ENCODE data around the gene GALNT2.

Gene GALNT2

DNA sequence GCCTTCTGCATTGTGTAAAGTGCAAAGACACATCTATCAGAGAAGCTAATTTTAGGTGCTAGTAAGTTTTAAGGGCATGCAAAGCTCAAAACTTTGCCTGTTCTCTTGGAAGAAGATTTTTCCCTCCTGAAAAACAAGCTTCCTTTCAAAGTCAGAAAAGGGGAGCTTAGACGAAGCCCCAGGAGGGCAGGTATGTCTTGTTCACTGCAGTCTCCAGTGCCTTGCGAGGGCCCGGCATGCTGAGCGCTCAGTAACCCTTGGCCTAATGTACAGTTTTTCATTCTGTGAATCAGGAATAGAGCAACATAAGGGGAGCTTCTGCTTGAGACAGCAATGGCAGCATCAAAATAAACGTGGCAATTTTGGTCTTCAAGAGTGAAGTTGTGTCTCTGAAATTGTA, 35.0 kb downstream of the GALNT2 start:
- TF ChIP-seq, protein P1, sequence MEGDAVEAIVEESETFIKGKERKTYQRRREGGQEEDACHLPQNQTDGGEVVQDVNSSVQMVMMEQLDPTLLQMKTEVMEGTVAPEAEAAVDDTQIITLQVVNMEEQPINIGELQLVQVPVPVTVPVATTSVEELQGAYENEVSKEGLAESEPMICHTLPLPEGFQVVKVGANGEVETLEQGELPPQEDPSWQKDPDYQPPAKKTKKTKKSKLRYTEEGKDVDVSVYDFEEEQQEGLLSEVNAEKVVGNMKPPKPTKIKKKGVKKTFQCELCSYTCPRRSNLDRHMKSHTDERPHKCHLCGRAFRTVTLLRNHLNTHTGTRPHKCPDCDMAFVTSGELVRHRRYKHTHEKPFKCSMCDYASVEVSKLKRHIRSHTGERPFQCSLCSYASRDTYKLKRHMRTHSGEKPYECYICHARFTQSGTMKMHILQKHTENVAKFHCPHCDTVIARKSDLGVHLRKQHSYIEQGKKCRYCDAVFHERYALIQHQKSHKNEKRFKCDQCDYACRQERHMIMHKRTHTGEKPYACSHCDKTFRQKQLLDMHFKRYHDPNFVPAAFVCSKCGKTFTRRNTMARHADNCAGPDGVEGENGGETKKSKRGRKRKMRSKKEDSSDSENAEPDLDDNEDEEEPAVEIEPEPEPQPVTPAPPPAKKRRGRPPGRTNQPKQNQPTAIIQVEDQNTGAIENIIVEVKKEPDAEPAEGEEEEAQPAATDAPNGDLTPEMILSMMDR (IDR thresholded peaks at IDR 0.05; ENCODE audit: low read depth, low read length): no peak
- Histone ChIP-seq H3K36me3 (peaks cover 3% of the 10 kb centered on the region; the same call in 1 of the 2 replicates), H3K27me3 (ENCODE audit: insufficient read depth, low read depth, severe bottlenecking) (no peaks in the 10 kb centered on the region), H3K27ac (no peak overlapping the region), H3K9me3 (ENCODE audit: severe bottlenecking) (no peaks in the 10 kb centered on the region), H3K4me3 (ENCODE audit: low read depth, low read length) (no peak overlapping the region)
- no peak for DNase-seq

DNA sequence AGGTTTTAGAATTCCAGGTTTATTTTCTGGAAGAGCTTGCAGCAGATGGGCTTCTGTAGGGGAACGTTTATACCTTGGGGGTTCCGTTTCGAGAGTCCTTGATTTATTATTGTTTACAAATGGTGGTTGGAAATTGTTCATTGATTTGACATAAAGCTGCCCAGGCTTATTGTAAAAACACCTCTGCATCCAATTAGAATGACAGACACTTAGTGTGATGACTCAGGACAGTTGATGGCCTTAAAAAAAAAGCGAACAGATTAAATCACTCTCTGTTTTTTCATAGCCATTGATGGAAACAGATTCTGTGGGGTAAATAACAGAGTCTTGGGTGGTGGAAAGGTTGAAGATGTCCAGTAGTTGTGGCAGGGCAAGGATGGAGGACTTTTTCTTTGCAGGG, 35.4 kb downstream of the GALNT2 start:
- DNase-seq: no peak
- H3K36me3 ChIP-seq: no peaks in the 10 kb centered on the region
- H3K9me3 ChIP-seq (ENCODE audit: severe bottlenecking): no peaks in the 10 kb centered on the region
- no peak overlapping the region for H3K4me3 ChIP-seq (ENCODE audit: low read depth, low read length)
- no peaks in the 10 kb centered on the region for H3K27me3 ChIP-seq (ENCODE audit: insufficient read depth, low read depth, severe bottlenecking)
- TF ChIP-seq, protein P1 (IDR thresholded peaks at IDR 0.05; ENCODE audit: low read depth, low read length): no peak
- no peak overlapping the region for H3K27ac ChIP-seq

DNA sequence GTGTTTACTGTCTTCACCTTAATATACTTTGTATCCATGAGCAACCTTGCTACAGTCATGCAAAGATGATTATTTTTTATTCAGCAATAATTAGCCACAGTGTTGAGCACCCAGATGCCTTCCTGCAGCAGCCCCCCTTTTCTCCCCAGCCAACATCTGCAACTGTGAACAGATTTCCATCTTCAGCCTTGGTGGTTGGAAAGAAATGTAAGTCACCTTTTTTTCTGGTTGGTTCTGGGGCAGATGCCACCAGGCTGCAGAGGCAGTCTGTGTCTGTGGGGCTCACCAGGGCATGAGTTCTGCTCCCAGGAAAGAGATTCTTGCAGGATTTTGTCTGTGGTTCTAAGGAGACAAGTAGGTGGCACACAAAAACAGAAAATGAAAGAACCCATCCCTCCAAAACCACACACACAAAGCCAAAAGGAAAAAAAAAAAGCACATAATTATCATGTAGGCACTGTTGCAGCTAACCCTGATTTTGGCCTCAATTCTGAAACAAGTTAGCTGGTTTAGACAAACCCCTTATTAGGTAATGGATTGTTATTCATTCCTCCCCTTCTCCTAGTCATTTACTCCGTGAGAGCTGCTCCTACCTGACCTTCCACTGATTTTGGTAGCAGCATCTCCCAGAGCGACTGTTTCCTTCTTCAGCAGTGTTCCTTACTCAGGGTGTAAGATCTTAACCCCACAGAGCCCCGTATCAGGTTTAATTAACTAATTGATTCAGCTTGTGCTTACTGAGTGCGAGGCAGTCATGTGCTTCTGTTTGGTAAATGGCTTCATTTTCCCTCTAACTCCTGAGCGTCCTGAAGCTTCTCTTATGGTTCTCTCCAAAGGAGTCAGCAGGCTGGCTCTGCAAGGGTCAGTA, 36.5 kb downstream of the GALNT2 start:
- TF ChIP-seq, protein P1 (IDR thresholded peaks at IDR 0.05; ENCODE audit: low read depth, low read length): no peak
- Histone ChIP-seq H3K4me3 (ENCODE audit: low read depth, low read length) (no peak overlapping the region), H3K27ac (no peak overlapping the region), H3K27me3 (ENCODE audit: insufficient read depth, low read depth, severe bottlenecking) (no peaks in the 10 kb centered on the region), H3K9me3 (ENCODE audit: severe bottlenecking) (no peaks in the 10 kb centered on the region), H3K36me3 (no peaks in the 10 kb centered on the region)
- DNase-seq: no peak

DNA sequence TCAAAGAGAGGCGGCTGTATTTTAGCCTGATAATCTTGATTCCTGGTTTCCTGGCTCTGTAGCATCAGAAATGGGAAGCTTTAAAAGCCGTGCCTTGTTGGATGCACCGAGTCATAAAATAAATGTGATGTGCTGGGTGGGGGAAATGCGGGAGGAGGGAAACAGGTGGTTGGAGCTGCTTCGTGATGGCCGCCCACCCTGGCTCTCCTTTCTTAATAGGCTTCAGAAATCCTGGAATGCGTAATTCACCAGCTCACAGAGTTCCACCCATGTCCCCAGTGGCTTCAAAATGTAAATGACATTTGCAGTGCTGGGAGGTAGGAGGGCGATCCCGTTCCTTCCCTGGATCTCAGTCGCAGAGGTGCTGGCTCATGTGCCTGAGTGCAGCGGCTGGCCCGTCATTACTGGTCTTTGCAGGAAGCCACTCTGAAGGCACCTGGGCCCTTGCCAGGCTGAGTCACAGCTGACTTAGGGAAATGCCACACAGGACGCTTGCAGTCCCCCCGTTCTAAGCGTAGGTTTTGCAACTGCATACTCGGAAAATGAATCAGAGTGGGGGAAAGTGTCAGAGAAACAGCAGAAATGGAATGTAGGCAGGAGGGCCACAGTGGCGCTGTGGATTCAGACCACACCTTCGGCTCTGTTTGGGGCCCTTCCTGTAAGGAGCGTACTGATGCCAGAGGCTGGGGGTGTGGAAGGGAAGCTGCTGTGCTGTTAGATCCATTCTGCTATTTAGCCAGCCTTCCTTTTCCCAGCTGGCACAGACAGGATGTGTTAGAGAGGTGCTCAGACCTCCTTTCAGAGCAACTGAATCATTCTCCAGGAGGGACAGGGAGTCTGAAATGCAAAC, 37.6 kb downstream of the GALNT2 start:
- no peak for DNase-seq
- Histone ChIP-seq H3K27me3 (ENCODE audit: insufficient read depth, low read depth, severe bottlenecking) (no peaks in the 10 kb centered on the region), H3K27ac (no peak overlapping the region), H3K4me3 (ENCODE audit: low read depth, low read length) (no peak overlapping the region), H3K36me3 (no peaks in the 10 kb centered on the region), H3K9me3 (ENCODE audit: severe bottlenecking) (no peaks in the 10 kb centered on the region)
- TF ChIP-seq, protein P1 (IDR thresholded peaks at IDR 0.05; ENCODE audit: low read depth, low read length): no peak

DNA sequence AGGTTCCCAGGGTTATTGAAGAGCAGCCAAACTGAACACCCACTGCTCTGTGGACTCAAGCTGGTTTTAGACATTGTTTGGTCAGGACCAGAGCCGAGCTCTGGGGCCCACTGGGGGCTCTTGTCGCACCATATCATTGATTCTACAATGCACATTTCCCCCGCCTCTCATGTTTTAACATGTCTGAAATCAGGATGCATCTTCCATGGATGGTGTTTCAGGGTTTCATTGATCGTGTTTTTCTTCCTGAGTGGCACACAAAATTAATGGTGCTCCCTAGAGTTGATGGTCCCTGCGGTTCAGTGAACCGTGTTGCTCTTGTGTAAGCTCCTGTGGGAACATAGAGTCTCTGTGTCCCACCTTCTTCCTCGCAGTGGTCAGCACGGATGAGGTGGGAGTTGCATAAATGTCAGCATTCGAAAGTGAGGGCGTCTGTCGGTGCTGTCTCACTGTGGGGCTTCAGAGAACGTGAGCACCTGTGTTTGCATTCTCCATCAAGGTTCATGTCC, 38.3 kb downstream of the GALNT2 start:
- Histone ChIP-seq H3K4me3 (ENCODE audit: low read depth, low read length) (no peak overlapping the region), H3K27me3 (ENCODE audit: insufficient read depth, low read depth, severe bottlenecking) (no peaks in the 10 kb centered on the region), H3K9me3 (ENCODE audit: severe bottlenecking) (no peaks in the 10 kb centered on the region), H3K27ac (no peak overlapping the region), H3K36me3 (no peaks in the 10 kb centered on the region)
- DNase-seq: no peak
- TF ChIP-seq, protein P1 (IDR thresholded peaks at IDR 0.05; ENCODE audit: low read depth, low read length): no peak
